Stomach (tissue), 4 donors: Measurements from ENCODE around the gene ODF2L.

Experiments
- CTCF ChIP-seq, 7 experiments: fragments of 450-650 bp in 4 of 7; fragments of 200-600 bp in 3 of 7; sonication (generic) in 3 of 7; IDR thresholded peaks; one replicate each; pipeline ENCODE4 v1.5.1; 2016 to 2019; ENCODE audit warnings: antibody characterized with exemption in 7 of 7, control low read depth in 2 of 7, mild to moderate bottlenecking in 1 of 7
- POLR2A ChIP-seq, 4 donors: fragments of 450-650 bp; IDR thresholded peaks; one replicate each; pipeline ENCODE4 v1.6.1; 2016; ENCODE audit warnings: antibody characterized with exemption in 4 of 4, control low read depth in 2 of 4, mild to moderate bottlenecking in 1 of 4, moderate library complexity in 1 of 4

GRCh38 chr1:86380257-86380861 is 15.8 kb downstream of the ODF2L start:
- TF ChIP-seq CTCF (IDR thresholded peaks at IDR 0.05) (peak in 5 of 7 experiments; percentile 49 to 85 (median 73)), POLR2A (IDR thresholded peaks at IDR 0.05) (no peak)
